HG03025 (cell line): ENCODE data around the gene RRAS.
A peak's percentile ranks its signal among the peaks of the same experiment; 100 is the strongest.

ENCODE experiments used
- ATAC-seq: cut with Tn5 transposase; IDR thresholded peaks from one replicate; pipeline ENCODE4 v1.9.1; 2021; ENCODE audit warnings: mild to moderate bottlenecking, moderate library complexity; ENCODE audit not compliant: unreplicated experiment, low FRiP score

The RRAS gene

DNA sequence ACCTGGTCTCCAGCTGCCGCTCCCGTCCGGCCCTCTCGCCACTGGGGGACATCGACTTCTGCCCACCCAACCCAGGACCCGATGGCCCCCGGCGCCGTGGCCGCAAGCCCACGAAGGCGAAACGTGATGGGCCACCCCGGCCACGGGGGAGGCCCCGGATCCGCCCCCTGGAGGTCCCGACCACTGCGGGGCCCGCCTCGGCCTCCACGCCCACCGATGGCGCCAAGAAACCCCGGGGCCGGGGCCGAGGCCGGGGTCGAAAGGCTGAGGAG, 42.3 kb downstream of the RRAS start:
- no peak for ATAC-seq

DNA sequence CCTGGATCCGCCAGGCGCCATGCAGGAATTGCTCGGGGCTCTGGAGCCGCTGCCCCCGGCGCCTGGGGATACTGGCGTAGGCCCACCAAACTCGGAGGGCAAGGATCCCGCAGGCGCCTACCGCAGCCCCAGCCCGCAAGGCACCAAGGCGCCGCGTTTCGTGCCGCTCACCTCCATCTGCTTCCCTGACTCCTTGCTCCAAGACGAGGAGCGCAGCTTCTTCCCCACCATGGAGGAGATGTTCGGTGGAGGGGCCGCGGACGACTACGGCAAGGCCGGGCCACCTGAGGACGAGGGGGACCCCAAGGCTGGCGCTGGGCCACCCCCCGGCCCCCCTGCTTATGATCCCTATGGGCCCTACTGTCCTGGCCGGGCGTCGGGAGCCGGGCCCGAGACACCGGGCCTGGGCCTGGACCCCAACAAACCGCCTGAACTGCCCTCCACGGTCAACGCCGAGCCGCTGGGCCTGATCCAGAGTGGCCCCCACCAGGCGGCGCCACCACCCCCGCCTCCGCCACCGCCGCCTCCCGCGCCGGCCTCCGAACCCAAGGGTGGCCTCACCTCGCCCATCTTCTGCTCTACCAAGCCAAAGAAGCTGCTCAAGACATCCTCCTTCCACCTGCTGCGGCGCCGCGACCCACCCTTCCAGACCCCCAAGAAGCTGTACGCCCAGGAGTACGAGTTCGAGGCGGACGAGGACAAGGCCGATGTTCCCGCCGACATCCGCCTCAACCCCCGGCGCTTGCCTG, 42.8 kb downstream of the RRAS start:
- no peak for ATAC-seq

- ATAC-seq = no peak
Measured at GRCh38 chr19:49596407-49596806, 43.5 kb downstream of the RRAS start.

DNA sequence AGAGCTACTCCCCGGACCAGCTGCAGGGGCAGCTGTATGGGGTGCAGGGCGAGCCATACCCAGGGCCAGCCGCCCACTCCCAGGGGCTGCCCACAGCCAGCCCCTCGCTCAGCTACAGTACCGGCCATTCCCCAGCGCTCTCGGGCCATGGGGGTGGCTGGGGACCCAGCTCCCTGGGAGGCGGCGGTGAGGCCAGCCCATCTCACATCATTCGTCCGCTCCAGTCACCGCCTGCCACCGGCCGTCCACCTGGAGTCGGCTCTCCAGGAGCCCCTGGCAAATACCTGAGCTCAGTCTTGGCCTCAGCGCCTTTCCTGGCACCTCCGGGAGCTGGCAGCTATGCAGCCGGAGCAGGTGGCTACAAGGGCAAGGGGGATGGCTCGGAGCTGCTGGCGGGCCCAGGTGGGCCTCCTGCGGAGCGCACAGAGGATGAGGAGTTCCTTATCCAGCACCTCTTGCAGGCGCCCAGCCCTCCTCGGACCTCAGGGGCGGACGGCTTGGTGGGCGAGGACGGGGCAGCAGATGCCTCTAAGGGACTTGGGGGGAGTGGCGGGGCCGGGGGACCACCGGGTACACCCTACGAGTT, 44.0 kb downstream of the RRAS start:
- no peak for ATAC-seq

GRCh38 chr19:49594993-49595818, 44.7 kb downstream of the RRAS start:
- ATAC-seq = no peak

DNA sequence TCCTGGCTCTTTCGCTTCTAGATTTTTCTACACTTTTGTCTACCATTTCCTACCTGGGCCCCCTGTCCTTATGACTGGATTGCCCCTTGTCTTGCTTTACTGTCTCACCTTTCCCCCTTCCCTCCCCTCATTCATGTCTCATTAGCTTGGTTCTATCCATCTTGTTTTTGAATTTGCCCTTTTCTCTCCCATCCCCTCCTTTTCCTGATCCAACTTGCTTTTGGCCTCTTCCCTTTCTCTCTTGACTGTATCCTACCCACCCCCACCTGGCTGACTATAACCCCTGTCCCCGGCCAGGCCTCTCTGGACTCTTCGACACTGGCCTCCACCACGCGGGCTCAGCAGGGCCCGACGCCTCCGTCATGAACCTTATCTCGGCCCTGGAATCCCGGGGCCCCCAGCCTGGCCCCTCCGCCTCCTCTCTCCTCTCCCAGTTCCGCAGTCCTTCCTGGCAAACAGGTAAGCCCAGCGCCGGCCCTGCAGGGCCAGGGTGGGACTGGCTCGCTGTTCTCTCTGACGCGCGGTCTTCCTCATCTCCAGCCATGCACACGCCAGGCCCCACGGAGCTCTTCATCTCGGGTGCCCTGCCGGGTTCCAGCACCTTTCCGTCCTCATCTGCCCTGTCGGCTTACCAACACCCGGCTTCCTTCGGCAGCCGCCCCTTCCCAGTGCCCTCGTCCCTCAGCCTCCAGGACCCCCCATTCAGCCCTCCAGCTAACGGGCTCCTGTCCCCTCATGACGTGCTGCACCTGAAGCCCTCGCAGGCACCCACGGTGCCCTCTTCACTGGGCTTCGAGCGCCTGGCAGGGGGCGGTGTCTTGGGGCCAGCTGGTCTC, 45.6 kb downstream of the RRAS start:
- no peak for ATAC-seq

GRCh38 chr19:49593233-49594113, 46.5 kb downstream of the RRAS start:
- ATAC-seq = no peak

DNA sequence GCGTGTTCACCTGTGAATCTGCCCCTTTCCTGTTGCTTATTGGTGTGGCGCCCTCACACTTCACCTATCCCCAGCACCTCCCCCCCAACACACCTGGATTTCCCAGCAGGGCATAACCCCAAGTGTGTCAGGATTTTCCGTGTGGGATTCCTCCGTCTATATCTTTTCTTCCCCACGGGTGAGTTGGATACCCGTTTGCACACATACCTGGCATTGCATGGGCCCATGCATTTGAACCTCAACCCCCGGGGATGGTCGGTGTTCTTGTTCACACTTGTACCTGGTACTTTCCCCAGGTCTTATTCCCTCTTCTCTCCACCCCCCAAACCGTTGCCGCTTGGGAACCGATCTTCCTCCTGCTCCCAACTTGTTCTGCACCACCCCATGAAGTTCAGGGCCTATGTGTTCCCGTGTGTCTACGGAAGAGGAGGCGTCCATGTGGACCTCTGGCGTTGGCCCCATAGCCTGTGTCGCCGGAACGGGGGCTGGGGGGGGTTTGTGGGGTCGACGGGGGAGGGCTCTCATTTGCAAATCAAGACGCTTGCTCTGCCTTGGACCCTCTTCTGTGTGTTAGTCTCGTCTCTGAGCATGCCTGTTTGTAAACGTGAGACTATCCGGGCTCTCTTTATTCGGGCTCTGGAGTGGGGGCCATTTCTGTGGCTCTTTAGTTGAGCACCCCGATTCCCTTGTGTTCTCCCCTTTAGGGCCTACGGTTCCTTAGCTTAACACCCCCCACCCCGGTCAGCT, 47.3 kb downstream of the RRAS start:
- no peak for ATAC-seq

DNA sequence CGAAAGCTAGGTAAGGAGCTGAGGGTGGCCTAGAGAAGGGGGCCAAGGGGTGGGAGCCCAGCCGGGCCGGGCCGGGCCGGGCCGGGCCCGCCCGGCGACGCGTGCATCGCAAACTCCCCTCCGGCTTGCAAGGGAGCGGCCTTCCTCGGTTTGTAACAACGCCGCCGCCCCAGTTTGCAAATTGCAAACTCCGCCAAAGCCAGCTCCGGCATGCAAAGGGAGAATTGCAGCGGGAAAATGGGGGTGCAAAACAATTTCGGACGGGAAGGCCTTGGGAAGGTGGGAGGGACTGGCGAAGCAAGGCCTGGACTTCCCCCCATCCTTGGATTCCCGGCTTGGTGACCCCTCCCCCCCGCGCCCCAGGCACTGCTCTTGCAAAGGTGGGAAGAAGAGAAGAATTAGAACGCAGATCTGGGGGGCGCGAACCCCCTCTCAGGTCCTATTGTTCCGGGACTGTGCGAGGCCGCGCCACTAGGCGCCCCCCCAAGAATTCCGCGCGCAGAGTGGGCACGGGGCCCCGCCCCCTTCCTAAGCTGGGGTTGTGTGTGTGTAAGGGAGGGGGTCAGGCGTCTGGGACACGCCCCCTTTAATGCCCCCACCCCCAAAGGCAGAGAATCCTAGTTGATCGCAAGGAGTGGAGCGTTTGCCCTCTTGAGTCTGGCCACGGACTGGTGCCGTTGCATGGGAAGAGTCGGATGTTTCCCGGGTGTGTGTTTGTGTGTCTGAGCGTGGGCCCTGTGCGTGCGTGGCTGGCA, 48.0 kb downstream of the RRAS start:
- ATAC-seq = no peak

GRCh38 chr19:49590971-49591730, 48.8 kb downstream of the RRAS start, which contains the start of gene PRR12:
TSS of gene PRR12 (plus strand) at chr19:49591182. CDS start at chr19:49591655, 473 bp downstream.
- ATAC-seq = peak; percentile 26

DNA sequence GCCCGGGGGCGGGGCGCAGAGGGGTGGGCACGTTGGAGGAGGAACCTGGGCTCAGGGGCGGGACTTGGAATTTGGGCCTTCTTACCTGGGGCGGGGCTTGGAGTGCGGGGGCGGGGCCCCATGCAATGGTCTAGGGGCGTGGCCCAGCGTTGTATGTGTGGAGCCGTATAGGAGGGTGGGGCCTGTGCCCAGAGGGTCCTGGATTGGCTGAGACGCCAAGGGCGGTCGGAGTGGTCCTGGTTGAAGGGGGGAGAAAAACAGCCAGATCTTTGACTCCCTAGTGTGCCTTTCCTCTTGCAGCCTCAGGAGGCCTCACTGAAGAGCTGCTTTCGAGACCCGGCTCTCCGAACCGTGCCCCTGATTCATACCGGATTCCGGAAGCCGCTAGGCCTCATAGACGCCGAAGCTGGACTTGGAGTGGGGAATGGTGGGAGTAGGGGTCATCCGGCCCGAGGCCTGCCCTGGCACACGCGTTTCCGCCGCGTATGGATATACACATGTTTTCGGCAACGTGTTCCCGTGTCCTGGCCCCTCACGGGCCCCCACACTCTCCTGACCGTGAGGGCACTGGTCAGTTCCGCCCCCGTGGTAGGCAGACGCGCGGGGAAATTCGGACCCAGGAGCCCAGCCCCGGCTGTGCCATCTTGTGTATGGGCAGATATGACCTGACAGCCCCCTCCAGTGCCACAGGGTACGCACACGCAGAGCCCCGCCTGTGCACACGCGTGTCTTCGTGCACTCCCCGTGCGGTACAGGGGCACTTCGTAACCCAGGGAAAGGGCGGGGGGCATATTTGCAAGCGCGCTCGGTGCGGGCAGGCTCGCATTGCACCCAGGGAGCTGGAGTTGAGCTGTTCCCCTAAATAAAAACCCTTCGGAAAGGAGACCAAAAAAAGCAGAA, 49.6 kb downstream of the RRAS start:
- no peak for ATAC-seq

DNA sequence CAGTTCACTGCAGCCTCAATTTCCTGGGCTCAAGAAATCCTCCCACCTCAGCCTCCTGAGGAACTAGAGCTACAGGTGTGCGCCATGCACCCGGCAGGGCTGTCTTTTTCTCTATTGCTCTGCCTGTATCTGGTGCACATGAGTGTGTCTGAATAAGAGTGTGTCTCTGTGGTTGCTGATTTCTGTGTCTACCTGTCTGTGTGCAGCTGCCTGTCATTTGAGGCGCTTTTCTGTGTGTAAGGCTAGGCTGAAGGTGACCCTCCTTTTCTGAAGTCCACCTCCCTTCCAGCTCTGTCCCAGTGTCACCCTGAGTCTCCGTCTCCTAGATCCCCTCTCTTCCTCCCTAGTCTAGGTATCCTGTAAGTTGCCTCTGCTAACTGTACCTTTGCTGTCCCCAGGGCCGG, 50.4 kb downstream of the RRAS start:
- ATAC-seq = no peak

DNA sequence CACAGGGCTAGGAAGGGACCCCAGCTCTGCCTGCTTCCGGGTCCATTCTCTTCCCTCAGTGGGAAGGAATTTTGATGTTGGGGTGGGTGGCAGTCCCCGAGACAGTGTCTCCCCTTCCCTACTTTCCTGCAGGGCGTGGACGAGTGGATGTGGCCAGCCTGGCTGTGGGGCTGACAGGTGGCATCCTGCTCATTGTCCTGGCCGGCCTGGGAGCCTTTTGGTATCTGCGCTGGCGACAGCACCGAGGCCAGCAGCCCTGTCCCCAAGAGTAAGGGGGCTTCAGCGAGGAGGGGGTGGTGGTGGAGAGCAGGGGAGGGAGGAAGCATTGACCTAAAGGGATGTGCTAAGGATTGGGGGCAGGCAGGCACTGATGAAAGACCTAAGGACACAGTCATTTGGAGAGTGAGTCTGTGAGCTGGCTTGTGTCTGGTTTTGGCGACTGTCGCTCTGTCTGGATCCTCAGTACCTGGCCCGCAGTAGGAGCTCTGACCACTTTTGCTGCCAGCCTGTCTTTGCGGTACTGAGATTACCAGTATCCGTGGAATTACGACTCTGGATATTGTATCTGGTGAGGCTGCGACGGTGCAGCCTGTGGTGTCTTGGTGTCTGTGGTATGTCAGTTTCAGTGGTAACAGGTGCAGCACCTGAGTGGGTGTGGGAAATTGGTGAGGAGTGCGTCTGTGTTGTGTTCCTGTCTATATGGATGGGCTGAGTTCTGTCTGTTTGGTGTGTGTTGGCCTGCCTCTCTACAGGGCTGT, 51.4 kb downstream of the RRAS start:
- ATAC-seq = no peak

- no peak for ATAC-seq
Measured at GRCh38 chr19:49587227-49587626, 52.7 kb downstream of the RRAS start.
